Right lobe of liver (tissue), 6 donors: ENCODE measurements around the gene NDFIP2. TPM values are rescaled to one million over a fixed set of nuclear protein-coding genes. Genes with fewer than 3 reads are reported as not detected.

Source experiments
- ATAC-seq, 4 donors: fragments of 200-7000 bp; cut with Tn5 transposase; one replicate each; pipeline ENCODE4 v1.9.1; 2020; ENCODE audit warnings: mild to moderate bottlenecking in 4 of 4, moderate library complexity in 4 of 4
- DNase-seq, 3 donors: peaks; one replicate each; pipeline ENCODE4 v3.0.0-alpha.2; 2020
- H3K27ac ChIP-seq, 3 donors: fragments of 200-600 bp; one replicate each; pipeline ENCODE4 v1.8.0; 2022
- H3K27me3 ChIP-seq, 2 donors: fragments of 200-600 bp; one replicate each; pipeline ENCODE4 v1.8.0; 2022
- H3K36me3 ChIP-seq, 4 donors: fragments of 200-600 bp; sonication (generic) in 1 of 4; one replicate each; pipeline versions ENCODE4 v1.5.1 to v1.8.0; 2017 to 2022; ENCODE audit warnings: control low read depth in 1 of 4
- H3K4me1 ChIP-seq, 4 donors: fragments of 200-600 bp; sonication (generic) in 1 of 4; one replicate each; pipeline versions ENCODE4 v1.5.1 to v1.8.0; 2017 to 2022; ENCODE audit warnings: control low read depth in 1 of 4
- H3K4me3 ChIP-seq, 3 donors: fragments of 200-600 bp; one replicate each; pipeline ENCODE4 v1.8.0; 2022
- H3K9me3 ChIP-seq, 4 donors: fragments of 200-600 bp; sonication (generic) in 1 of 4; one replicate each; pipeline versions ENCODE4 v1.5.1 to v1.8.0; 2017 to 2022; ENCODE audit warnings: control low read depth in 1 of 4
- POLR2A ChIP-seq: fragments of 450-650 bp; IDR thresholded peaks from one replicate; pipeline ENCODE4 v1.6.1; 2017; ENCODE audit warnings: antibody characterized with exemption, mild to moderate bottlenecking
- WGBS: methylation state at CpG from one replicate; pipeline ENCODE4 v1.1.6; 2018; ENCODE audit warnings: low coverage, low lambda C conversion rate; ENCODE audit not compliant: insufficient coverage; ENCODE audit errors: missing lambda C conversion rate; 5-methylcytosine and 5-hydroxymethylcytosine counted together
- intact Hi-C, 2 donors: fragments of 100-400 bp; cut with DNase I; formaldehyde crosslinking; loops; one replicate each; pipeline versions ENCODE4 v1.11.2 to v1.14.1; 2022
- total RNA-seq, 6 experiments: library from RNA; depleted of rRNA in 2 of 6; stranded (reverse); fragments of >200 nt in 2 of 6; fragmentation: NEBNext Ultra II Directional in 3 of 6; extraction: Animal tissue kit (Norgen Biotek cat#: 25700) in 3 of 6; gene quantifications; one replicate each; pipeline versions ENCODE4 v1.1.0 to v1.2.4, GENCODE V29; 2016 to 2023
- TF ChIP-seq, protein P1 (sequence below), 4 donors: fragments of 200-600 bp in 3 of 4; fragments of 450-650 bp in 1 of 4; IDR thresholded peaks; one replicate each; pipeline versions ENCODE4 v1.5.1 to v1.8.0; 2016 to 2022; ENCODE audit warnings: antibody characterized with exemption in 4 of 4, mild to moderate bottlenecking in 2 of 4
- donor health status: DM: no; HTN: yes; CAD: no.
- donor health status: DM: no; HTN: no; CAD: no.
- donor health status: DM: no; HTN: no; CAD: no.
- donor health status: DM: no; HTN: yes; CAD: no.
- donor health status: DM: no; HTN: yes; CAD: no.

The NDFIP2 gene
- total RNA-seq, 6 experiments from 2014 or later: 20.3 to 32.7 (median 27.5) TPM

DNA sequence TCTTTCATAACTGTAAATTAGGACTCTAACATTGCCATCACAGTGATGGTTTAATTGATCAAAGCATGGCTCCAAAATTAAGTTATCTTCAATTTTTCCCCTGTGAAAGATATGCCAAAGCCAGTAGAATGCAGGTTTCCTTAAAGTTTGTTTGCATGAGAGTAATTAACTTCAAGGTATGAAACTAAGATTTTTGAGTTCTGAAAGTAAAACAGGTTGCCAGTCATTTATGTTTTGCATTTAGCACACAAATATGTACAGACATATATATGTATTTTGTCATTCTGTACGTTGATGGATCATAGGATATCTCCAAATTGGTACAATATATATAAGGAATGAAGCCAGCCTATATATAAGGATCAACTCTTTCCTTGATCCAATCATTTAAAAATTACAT, 23.6 kb upstream of the NDFIP2 start:
- no peak for DNase-seq
- Histone ChIP-seq H3K27ac (no peak overlapping the region), H3K36me3 (no peaks in the 10 kb centered on the region), H3K27me3 (no peaks in the 10 kb centered on the region), H3K4me1 (no peaks in the 10 kb centered on the region), H3K4me3 (no peak overlapping the region), H3K9me3 (no peaks in the 10 kb centered on the region)
- 42% methylated on average over 1 of the region's 1 CpG for WGBS
- TF ChIP-seq, protein P1, sequence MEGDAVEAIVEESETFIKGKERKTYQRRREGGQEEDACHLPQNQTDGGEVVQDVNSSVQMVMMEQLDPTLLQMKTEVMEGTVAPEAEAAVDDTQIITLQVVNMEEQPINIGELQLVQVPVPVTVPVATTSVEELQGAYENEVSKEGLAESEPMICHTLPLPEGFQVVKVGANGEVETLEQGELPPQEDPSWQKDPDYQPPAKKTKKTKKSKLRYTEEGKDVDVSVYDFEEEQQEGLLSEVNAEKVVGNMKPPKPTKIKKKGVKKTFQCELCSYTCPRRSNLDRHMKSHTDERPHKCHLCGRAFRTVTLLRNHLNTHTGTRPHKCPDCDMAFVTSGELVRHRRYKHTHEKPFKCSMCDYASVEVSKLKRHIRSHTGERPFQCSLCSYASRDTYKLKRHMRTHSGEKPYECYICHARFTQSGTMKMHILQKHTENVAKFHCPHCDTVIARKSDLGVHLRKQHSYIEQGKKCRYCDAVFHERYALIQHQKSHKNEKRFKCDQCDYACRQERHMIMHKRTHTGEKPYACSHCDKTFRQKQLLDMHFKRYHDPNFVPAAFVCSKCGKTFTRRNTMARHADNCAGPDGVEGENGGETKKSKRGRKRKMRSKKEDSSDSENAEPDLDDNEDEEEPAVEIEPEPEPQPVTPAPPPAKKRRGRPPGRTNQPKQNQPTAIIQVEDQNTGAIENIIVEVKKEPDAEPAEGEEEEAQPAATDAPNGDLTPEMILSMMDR (IDR thresholded peaks at IDR 0.05): no peak
- TF ChIP-seq POLR2A: no peak
- intact Hi-C loops: no loop called here
- ATAC-seq: no peak

DNA sequence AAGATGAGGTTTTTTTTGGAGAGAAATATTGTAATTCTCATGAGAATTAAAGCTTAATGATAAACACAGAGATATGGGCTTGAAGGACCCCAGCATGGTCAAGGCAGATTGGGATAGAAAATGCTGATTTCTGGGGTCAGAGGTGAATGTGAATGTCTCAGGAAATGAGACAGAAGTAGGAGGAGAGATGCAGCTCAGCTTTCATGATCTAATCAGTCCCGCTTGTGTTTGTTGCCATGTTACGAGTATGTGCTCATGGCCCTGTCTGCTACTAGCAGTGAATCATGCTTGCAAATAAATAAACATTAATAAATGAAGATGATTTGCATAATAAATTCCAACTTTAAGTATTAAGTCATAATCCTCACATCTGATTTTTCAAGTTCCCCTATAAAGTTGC, 23.0 kb upstream of the NDFIP2 start:
- no peaks in the 10 kb centered on the region for H3K27me3 ChIP-seq
- 59% methylated on average over 2 of the region's 2 CpGs for WGBS
- ATAC-seq (no peak), DNase-seq (no peak)
- no peak overlapping the region for H3K27ac ChIP-seq
- H3K4me1 ChIP-seq: no peaks in the 10 kb centered on the region
- TF ChIP-seq POLR2A: no peak
- TF ChIP-seq, protein P1 (IDR thresholded peaks at IDR 0.05): no peak
- no peaks in the 10 kb centered on the region for H3K9me3 ChIP-seq
- intact Hi-C loops: no loop called here
- H3K4me3 ChIP-seq: no peak overlapping the region
- H3K36me3 ChIP-seq: no peaks in the 10 kb centered on the region

DNA sequence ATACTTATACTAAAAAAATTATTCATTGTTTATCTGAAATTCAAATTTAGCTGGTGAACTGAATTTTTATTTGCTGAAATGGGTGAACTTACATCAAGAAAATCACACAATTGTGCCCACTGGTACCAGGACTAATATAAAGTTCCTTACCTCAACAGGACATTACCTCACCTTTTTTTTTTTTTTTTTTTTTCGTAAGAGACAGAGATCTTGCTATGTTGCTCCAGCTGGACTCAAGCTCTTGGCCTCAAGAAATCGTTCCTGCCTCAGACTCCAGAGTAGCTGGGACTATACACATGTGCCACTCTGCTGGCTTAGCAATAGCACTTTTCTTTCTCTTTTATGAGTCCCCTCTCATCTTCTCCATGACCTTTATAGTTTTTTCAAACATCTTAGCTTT, 22.5 kb upstream of the NDFIP2 start:
- H3K4me3 ChIP-seq: no peak overlapping the region
- H3K27ac ChIP-seq: no peak overlapping the region
- no peaks in the 10 kb centered on the region for H3K36me3 ChIP-seq
- H3K4me1 ChIP-seq: no peaks in the 10 kb centered on the region
- ATAC-seq: no peak
- no peaks in the 10 kb centered on the region for H3K9me3 ChIP-seq
- DNase-seq: no peak
- H3K27me3 ChIP-seq: no peaks in the 10 kb centered on the region
- WGBS: 40% methylated on average over 2 of the region's 2 CpGs
- TF ChIP-seq, protein P1 (IDR thresholded peaks at IDR 0.05): no peak
- TF ChIP-seq POLR2A: no peak
- intact Hi-C loops: no loop called here

DNA sequence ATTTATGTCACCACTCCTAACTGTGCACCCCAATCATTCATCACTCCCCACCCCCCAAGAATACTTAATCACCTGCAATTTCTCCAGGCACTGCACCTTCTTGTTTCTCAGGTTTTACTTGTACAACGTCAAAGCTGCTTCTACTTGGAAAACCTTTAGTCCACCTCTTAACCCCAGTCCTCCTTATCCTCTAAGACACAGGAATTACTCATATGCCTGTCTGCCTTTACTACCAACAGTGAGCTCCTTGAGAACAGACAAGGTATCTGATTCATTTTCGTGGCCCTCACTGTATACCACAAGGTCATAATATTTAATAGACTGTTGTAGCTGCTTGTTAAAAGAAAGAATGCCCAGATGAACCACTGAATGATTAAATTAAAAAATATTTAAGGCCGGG, 21.0 kb upstream of the NDFIP2 start:
- intact Hi-C loops: no loop called here
- no peak for ATAC-seq

DNA sequence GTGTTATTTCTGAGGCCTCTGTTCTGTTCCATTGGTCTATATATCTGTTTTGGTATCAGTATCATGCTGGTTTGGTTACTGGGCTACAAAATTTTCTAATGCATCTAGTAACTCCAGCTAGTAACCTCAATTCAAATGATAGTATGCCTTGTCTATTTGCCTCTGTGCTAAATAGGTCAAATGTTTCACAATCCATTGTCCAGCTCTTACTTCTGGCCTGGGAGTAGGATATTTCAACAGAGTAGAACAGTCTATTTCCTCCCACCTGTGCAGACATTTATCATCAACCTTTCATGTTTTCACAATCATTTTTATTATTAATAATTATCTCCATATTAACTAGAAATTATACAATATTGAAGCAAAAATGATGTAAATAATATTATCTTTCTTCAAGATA, 18.1 kb upstream of the NDFIP2 start:
- TF ChIP-seq, protein P1 (IDR thresholded peaks at IDR 0.05): no peak
- no peak for TF ChIP-seq POLR2A
- no peaks in the 10 kb centered on the region for H3K9me3 ChIP-seq
- no peaks in the 10 kb centered on the region for H3K4me1 ChIP-seq
- H3K4me3 ChIP-seq: no peak overlapping the region
- H3K27ac ChIP-seq: no peak overlapping the region
- H3K27me3 ChIP-seq: no peaks in the 10 kb centered on the region
- DNase-seq: no peak
- peak; percentile 81 to 96 (median 90) for ATAC-seq
- H3K36me3 ChIP-seq: no peaks in the 10 kb centered on the region
- intact Hi-C loops: no loop called here

More for the DNA sequence above, 21.0 kb upstream of the NDFIP2 start:
- no peak overlapping the region for H3K4me3 ChIP-seq
- no peaks in the 10 kb centered on the region for H3K36me3 ChIP-seq
- no peaks in the 10 kb centered on the region for H3K27me3 ChIP-seq
- WGBS: 84% methylated on average over 3 of the region's 3 CpGs
- no peaks in the 10 kb centered on the region for H3K9me3 ChIP-seq
- no peaks in the 10 kb centered on the region for H3K4me1 ChIP-seq
- DNase-seq: no peak
- H3K27ac ChIP-seq: no peak overlapping the region
- no peak for TF ChIP-seq POLR2A
- TF ChIP-seq, protein P1 (IDR thresholded peaks at IDR 0.05): no peak
